GM19023 (cell line): Measurements from ENCODE around the gene TRIM44.
"Not testable (repeated sequence)": the region's sequence is repeated elsewhere in the genome, so short reads cannot be mapped to it uniquely, and the experiment has no call there.

Source experiments
- ATAC-seq: cut with Tn5 transposase; IDR thresholded peaks from one replicate; pipeline ENCODE4 v1.9.1; 2021; ENCODE audit warnings: mild to moderate bottlenecking, moderate library complexity; ENCODE audit not compliant: unreplicated experiment

The TRIM44 gene

GRCh38 chr11:35810045-35810645 is 147.6 kb downstream of the TRIM44 start:
- ATAC-seq = no peak

GRCh38 chr11:35811783-35812182 is 149.2 kb downstream of the TRIM44 start:
- no peak for ATAC-seq

- no peak for ATAC-seq
These were observed 150.3 kb downstream of the TRIM44 start for GRCh38 chr11:35812828-35813227.

GRCh38 chr11:35814081-35814695 is 151.6 kb downstream of the TRIM44 start:
- no peak for ATAC-seq

- no peak for ATAC-seq
These were observed 152.2 kb downstream of the TRIM44 start for GRCh38 chr11:35814720-35815305.

- no peak for ATAC-seq
These were observed 153.2 kb downstream of the TRIM44 start for GRCh38 chr11:35815556-35816315.

GRCh38 chr11:35820614-35821013 is 158.0 kb downstream of the TRIM44 start:
- ATAC-seq = no peak

- ATAC-seq = no peak
These were observed 160.4 kb downstream of the TRIM44 start for GRCh38 chr11:35822815-35823495.

- no peak for ATAC-seq
These were observed 161.2 kb downstream of the TRIM44 start for GRCh38 chr11:35823742-35824298.

GRCh38 chr11:35825386-35825785 is 162.8 kb downstream of the TRIM44 start:
- no peak for ATAC-seq

GRCh38 chr11:35826006-35826405 is 163.4 kb downstream of the TRIM44 start:
- no peak for ATAC-seq

- ATAC-seq = no peak
These were observed 164.4 kb downstream of the TRIM44 start for GRCh38 chr11:35826949-35827348.

- ATAC-seq = no peak
These were observed 173.6 kb downstream of the TRIM44 start for GRCh38 chr11:35836205-35836604.

GRCh38 chr11:35838071-35838470 is 175.5 kb downstream of the TRIM44 start:
- ATAC-seq = no peak

GRCh38 chr11:35838697-35839367 is 176.3 kb downstream of the TRIM44 start:
- ATAC-seq = not testable (repeated sequence)

GRCh38 chr11:35839368-35840161 is 177.0 kb downstream of the TRIM44 start:
- ATAC-seq = no peak

GRCh38 chr11:35841733-35842132 is 179.2 kb downstream of the TRIM44 start:
- no peak for ATAC-seq

GRCh38 chr11:35842958-35843357 is 180.4 kb downstream of the TRIM44 start:
- ATAC-seq = no peak

GRCh38 chr11:35844579-35844978 is 182.0 kb downstream of the TRIM44 start:
- no peak for ATAC-seq

- no peak for ATAC-seq
These were observed 183.3 kb downstream of the TRIM44 start for GRCh38 chr11:35845860-35846259.
